ENCODE results near the gene ARHGAP21.

Gene ARHGAP21

DNA sequence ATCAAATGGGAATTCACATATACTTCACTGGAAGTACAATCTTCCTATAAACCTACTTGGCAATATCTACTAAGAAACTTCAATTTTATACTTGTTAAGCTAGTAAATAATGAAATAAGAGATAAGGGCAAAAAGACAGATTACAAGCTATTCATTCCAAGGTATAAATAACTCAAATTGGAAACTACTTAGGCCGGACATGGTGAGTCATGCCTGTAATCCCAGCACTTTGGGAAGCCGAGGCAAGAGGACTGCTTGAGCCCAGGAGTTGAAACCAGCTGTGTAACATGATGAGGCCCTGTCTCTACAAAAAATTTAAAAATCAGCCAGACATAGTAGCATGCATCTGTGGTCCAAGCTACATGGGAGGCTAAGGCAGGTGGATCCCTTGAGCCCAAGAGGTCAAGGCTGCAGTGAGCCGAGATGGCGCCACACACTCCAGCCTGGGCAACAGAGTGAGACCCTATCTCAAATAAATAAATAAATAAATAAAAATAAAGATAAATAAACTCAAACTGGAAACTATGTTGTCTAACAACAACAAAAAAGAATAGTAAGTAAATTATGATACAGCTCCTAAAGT lies 37.6 kb downstream of the ARHGAP21 start:
- no peak overlapping the region for H3K4me3 ChIP-seq (ENCODE audit: low read depth, low read length)
- TF ChIP-seq CTCF (IDR thresholded peaks at IDR 0.05; ENCODE audit: insufficient read depth, low read depth, low read length, missing control alignments) = no peak
- no peak for DNase-seq (ENCODE audit: low read depth)

DNA sequence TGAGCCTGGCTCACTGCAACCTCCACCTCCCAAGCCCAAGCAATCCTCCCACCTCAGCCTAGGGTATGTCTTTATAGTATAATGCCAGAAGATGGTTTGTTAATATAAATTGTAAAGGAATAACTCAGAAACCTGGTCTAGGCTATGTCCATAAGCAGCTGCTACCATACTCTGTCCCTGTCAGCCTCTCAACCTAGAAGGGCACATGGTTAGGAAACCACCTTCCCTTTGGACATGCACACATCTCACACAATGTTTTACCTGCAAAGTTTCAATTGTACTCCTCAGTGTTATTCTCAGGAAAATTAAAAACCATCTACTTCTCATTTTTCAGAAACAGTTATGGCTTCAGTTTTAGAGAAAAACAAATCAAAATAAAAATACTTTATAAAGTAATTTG lies 40.1 kb downstream of the ARHGAP21 start:
- no peak for TF ChIP-seq CTCF (IDR thresholded peaks at IDR 0.05; ENCODE audit: insufficient read depth, low read depth, low read length, missing control alignments)

DNA sequence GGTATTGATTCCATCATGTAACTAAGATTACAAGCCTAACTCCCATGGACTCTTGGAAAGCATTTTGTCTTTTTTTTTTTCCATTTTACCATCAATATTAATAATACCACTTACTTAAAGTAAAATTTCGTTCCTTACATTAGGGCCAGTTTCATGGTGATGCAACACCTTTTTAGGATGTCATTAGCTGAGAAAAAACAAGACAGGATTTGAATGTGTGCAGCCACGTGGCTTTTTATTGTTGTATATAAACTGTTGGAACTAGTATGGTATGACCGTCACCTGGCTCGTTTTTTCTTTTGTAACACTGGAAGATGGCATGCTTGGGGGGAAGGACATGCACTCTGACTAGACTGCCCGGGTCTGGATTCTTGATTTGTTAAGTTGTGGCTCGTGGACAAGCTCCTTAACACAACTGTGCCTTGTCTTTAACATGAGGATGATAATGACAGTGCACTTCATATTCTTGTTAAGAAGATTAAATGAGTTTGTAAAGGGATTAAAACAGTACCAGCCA lies 42.1 kb downstream of the ARHGAP21 start:
- no peak for DNase-seq (ENCODE audit: low read depth)
- no peak overlapping the region for H3K4me3 ChIP-seq (ENCODE audit: low read depth, low read length)
- TF ChIP-seq CTCF (IDR thresholded peaks at IDR 0.05; ENCODE audit: insufficient read depth, low read depth, low read length, missing control alignments) = no peak

More for the DNA sequence above, 40.1 kb downstream of the ARHGAP21 start:
- no peak for DNase-seq (ENCODE audit: low read depth)
- H3K4me3 ChIP-seq (ENCODE audit: low read depth, low read length) = no peak overlapping the region

- no peak for DNase-seq (ENCODE audit: low read depth)
- no peak for TF ChIP-seq CTCF (IDR thresholded peaks at IDR 0.05; ENCODE audit: insufficient read depth, low read depth, low read length, missing control alignments)
- H3K4me3 ChIP-seq (ENCODE audit: low read depth, low read length) = no peak overlapping the region
Measured at GRCh38 chr10:24680647-24681524, 42.8 kb downstream of the ARHGAP21 start.

- no peak overlapping the region for H3K4me3 ChIP-seq (ENCODE audit: low read depth, low read length)
- no peak for TF ChIP-seq CTCF (IDR thresholded peaks at IDR 0.05; ENCODE audit: insufficient read depth, low read depth, low read length, missing control alignments)
- no peak for DNase-seq (ENCODE audit: low read depth)
Measured at GRCh38 chr10:24678757-24679156, 44.9 kb downstream of the ARHGAP21 start.

GRCh38 chr10:24674892-24675632 lies 48.6 kb downstream of the ARHGAP21 start:
- DNase-seq (ENCODE audit: low read depth) = no peak
- no peak overlapping the region for H3K4me3 ChIP-seq (ENCODE audit: low read depth, low read length)
- TF ChIP-seq CTCF (IDR thresholded peaks at IDR 0.05; ENCODE audit: insufficient read depth, low read depth, low read length, missing control alignments) = no peak

All from GM12865 (cell line).